GM12878 (cell line): Measurements from ENCODE around the gene ERC2. TPM values are rescaled to one million over a fixed set of nuclear protein-coding genes. Genes with fewer than 3 reads are reported as not detected.

Source experiments
- ATAC-seq: fragments of 200-7000 bp; cut with Tn5 transposase; 3 replicates; pipeline ENCODE4 v1.9.1; 2020; ENCODE audit warnings: mild to moderate bottlenecking, moderate library complexity
- BruUV-seq: library from RNA; stranded (reverse); fragments of 400-500 nt; replicated peaks from 2 replicates; lab custom pipeline; 2021; lab: Mats Ljungman, UMichigan
- CTCF ChIA-PET: fragments of 300-600 bp; sonication (Branson Sonifier 250); formaldehyde crosslinking; extraction: SDS; loops from one replicate; lab custom pipeline; 2021; ENCODE audit warnings: inconsistent platforms; lab: Yijun Ruan, JAX
- POLR2A ChIA-PET: fragments of 350-600 bp; formaldehyde crosslinking; extraction: SDS; loops from one replicate; lab custom pipeline; 2021; ENCODE audit warnings: inconsistent platforms; lab: Charles Lee
- RAD21 ChIA-PET: fragments of 300-600 bp; sonication (Branson Sonifier 250); formaldehyde crosslinking; loops from one replicate; lab custom pipeline; 2023; ENCODE audit warnings: antibody characterized with exemption; ENCODE audit not compliant: unreplicated experiment; lab: Charles Lee
- SMC1A ChIA-PET: fragments of 300-600 bp; sonication (Branson Sonifier 250); formaldehyde crosslinking; loops from one replicate; lab custom pipeline; 2023; ENCODE audit not compliant: unreplicated experiment, uncharacterized antibody; lab: Charles Lee
- DNase-seq: peaks from one replicate; pipeline ENCODE4 v3.0.0-alpha.2; 2011; ENCODE audit warnings: low read depth, low spot score
- FAIRE-seq: peaks from 3 replicates; lab custom pipeline; 2011; peaks lifted over from hg19 to GRCh38; lab: Jason Lieb, UNC
- H2AFZ ChIP-seq: 2 replicates; pipeline ENCODE4 v1.6.0; 2011; ENCODE audit warnings: low read depth, low read length, control low read depth; ENCODE audit not compliant: control insufficient read depth
- H3K27ac ChIP-seq: 2 replicates; pipeline ENCODE4 v1.5.1; 2011; ENCODE audit warnings: control low read depth; ENCODE audit not compliant: control insufficient read depth, insufficient read depth
- H3K27me3 ChIP-seq, 2 experiments: replicated peaks in 1 of 2; 2 replicates each; pipeline versions ENCODE4 v1.6.0 to v1.6.1; 2011; ENCODE audit warnings: low read length in 1 of 2; ENCODE audit not compliant: control insufficient read depth in 2 of 2, insufficient read depth in 2 of 2
- H3K36me3 ChIP-seq, 2 experiments: 2 replicates each; pipeline ENCODE4 v1.5.1; 2011; ENCODE audit warnings: low read length in 1 of 2; ENCODE audit not compliant: control insufficient read depth in 2 of 2, insufficient read depth in 2 of 2
- H3K4me1 ChIP-seq: 2 replicates; pipeline ENCODE4 v1.6.1; 2011; ENCODE audit warnings: mild to moderate bottlenecking, low read length, moderate library complexity, mixed read lengths; ENCODE audit not compliant: control insufficient read depth, insufficient read depth
- H3K4me2 ChIP-seq: 2 replicates; pipeline ENCODE4 v1.6.0; 2011; ENCODE audit warnings: control low read depth; ENCODE audit not compliant: control insufficient read depth, insufficient read depth
- H3K4me3 ChIP-seq: fragments of 200-600 bp; sonication (generic); 2 replicates; pipeline ENCODE4 v1.5.1; 2016
- H3K79me2 ChIP-seq: 2 replicates; pipeline ENCODE4 v1.6.0; 2011; ENCODE audit warnings: low read length; ENCODE audit not compliant: control insufficient read depth, insufficient read depth
- H3K9ac ChIP-seq: 2 replicates; pipeline ENCODE4 v1.8.0; 2011; ENCODE audit warnings: low read length, control low read depth, mixed read lengths; ENCODE audit not compliant: control insufficient read depth, insufficient read depth
- H3K9me3 ChIP-seq: replicated peaks from 3 replicates; pipeline ENCODE4 v1.5.1; 2011; ENCODE audit warnings: mild to moderate bottlenecking, low read length; ENCODE audit not compliant: control insufficient read depth, insufficient read depth
- H4K20me1 ChIP-seq: 2 replicates; pipeline ENCODE4 v1.6.0; 2011; ENCODE audit not compliant: control insufficient read depth, insufficient read depth
- BMI1 ChIP-seq: fragments of 450-650 bp; IDR thresholded peaks from 2 replicates; pipeline ENCODE4 v1.6.1; 2016; ENCODE audit warnings: mild to moderate bottlenecking, moderate library complexity, borderline replicate concordance
- GABPA ChIP-seq: IDR thresholded peaks from 2 replicates; pipeline ENCODE4 v1.6.1; 2014; ENCODE audit warnings: antibody characterized with exemption, low read depth, mild to moderate bottlenecking, inconsistent platforms
- SUZ12 ChIP-seq: fragments of 200-600 bp; sonication (generic); IDR thresholded peaks from one replicate; pipeline ENCODE4 v1.6.1; 2018; ENCODE audit warnings: antibody characterized with exemption, mild to moderate bottlenecking; ENCODE audit not compliant: unreplicated experiment
- WGBS: methylation state at CpG from one replicate; pipeline ENCODE4 v1.1.6; 2016; ENCODE audit warnings: low lambda C conversion rate; ENCODE audit not compliant: insufficient replicate concordance, insufficient coverage; ENCODE audit errors: missing lambda C conversion rate; 5-methylcytosine and 5-hydroxymethylcytosine counted together
- in situ Hi-C: fragments of 300-500 bp; cut with MboI; formaldehyde crosslinking; loops from 9 replicates; pipeline ENCODE4 v1.14.3; 2018; ENCODE audit warnings: mixed read lengths
- intact Hi-C: fragments of 100-400 bp; cut with micrococcal nuclease; formaldehyde crosslinking; loops from one replicate; pipeline ENCODE4 v1.14.2; 2022; ENCODE audit not compliant: unreplicated experiment
- polyA plus RNA-seq, 11 experiments: library from polyadenylated mRNA; depleted of rRNA in 4 of 11; unstranded in 6 of 11; stranded (reverse) in 5 of 11; fragments of >200 nt; fragmentation: Nextera tagmentation in 4 of 11; fragmentation: Illumina TruSeq in 1 of 11; extraction: Ambion mirVana in 4 of 11; extraction: Trizol in 1 of 11; gene quantifications; 1 replicate in 1 of 11; 2 replicates in 10 of 11; pipeline versions ENCODE4 v1.2.1 to v1.2.3, GENCODE V29; 2011 to 2016; ENCODE audit warnings: inconsistent platforms in 2 of 11, missing spikeins in 2 of 11, low read depth in 1 of 11
- total RNA-seq, 4 experiments: library from RNA; depleted of rRNA in 3 of 4; stranded (reverse); fragments of >200 nt in 3 of 4; fragmentation: Illumina TruSeq in 1 of 4; extraction: Trizol in 1 of 4; gene quantifications; 2 replicates each; pipeline versions ENCODE4 v1.2.1 to v1.2.3, GENCODE V29; 2013 to 2021
- TF ChIP-seq, protein P1 (sequence below): fragments of 450-650 bp; IDR thresholded peaks from 2 replicates; pipeline ENCODE4 v1.6.1; 2018; ENCODE audit warnings: mild to moderate bottlenecking, low read depth, moderate library complexity; ENCODE audit not compliant: partially characterized antibody

Gene ERC2
- total and polyA plus RNA-seq, 10 of the 15 experiments (the other 5 are each of a cell fraction or from before 2014, with no cell fraction given): 0.06 to 1.4 (median 0.12) TPM; not detected in 3

- no peaks in the 10 kb centered on the region for H4K20me1 ChIP-seq
- no peak overlapping the region for H3K4me2 ChIP-seq
- intact Hi-C loops: no loop called here
- FAIRE-seq: no peak
- no peak overlapping the region for H3K27ac ChIP-seq
- H3K9me3 ChIP-seq: no peaks in the 10 kb centered on the region
- H3K27me3 ChIP-seq: no peaks in the 10 kb centered on the region
- no peaks in the 10 kb centered on the region for H3K79me2 ChIP-seq
- ATAC-seq: no peak
- no peak for DNase-seq
- POLR2A ChIA-PET: no interaction called here
- H3K36me3 ChIP-seq: no peaks in the 10 kb centered on the region
- SMC1A ChIA-PET: no interaction called here
- H2AFZ ChIP-seq: no peak overlapping the region
- BruUV-seq: no TSS peak
- in situ Hi-C loops: no loop called here
- RAD21 ChIA-PET: no interaction called here
- 80% methylated on average over 10 of the region's 10 CpGs for WGBS
- CTCF ChIA-PET: interaction anchor here (0.6 to 0.7 kb wide), 2 partner anchors 14 to 79 kb away, joined by 3 read pairs; no protein-coding TSS in a partner anchor
- H3K4me1 ChIP-seq: peaks cover 5% of the 10 kb centered on the region
- no peak overlapping the region for H3K4me3 ChIP-seq
- no peak for TF ChIP-seq BMI1
- TF ChIP-seq, protein P1, sequence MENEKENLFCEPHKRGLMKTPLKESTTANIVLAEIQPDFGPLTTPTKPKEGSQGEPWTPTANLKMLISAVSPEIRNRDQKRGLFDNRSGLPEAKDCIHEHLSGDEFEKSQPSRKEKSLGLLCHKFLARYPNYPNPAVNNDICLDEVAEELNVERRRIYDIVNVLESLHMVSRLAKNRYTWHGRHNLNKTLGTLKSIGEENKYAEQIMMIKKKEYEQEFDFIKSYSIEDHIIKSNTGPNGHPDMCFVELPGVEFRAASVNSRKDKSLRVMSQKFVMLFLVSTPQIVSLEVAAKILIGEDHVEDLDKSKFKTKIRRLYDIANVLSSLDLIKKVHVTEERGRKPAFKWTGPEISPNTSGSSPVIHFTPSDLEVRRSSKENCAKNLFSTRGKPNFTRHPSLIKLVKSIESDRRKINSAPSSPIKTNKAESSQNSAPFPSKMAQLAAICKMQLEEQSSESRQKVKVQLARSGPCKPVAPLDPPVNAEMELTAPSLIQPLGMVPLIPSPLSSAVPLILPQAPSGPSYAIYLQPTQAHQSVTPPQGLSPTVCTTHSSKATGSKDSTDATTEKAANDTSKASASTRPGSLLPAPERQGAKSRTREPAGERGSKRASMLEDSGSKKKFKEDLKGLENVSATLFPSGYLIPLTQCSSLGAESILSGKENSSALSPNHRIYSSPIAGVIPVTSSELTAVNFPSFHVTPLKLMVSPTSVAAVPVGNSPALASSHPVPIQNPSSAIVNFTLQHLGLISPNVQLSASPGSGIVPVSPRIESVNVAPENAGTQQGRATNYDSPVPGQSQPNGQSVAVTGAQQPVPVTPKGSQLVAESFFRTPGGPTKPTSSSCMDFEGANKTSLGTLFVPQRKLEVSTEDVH: no peak
- TF ChIP-seq SUZ12: no peak
- no peak for TF ChIP-seq GABPA
- H3K9ac ChIP-seq: no peak overlapping the region
Measured at GRCh38 chr3:55569033-55569599, 899.2 kb downstream of the ERC2 start.
